Stimulated activated CD8-positive, alpha-beta memory T cell treated with anti-CD3 and anti-CD28 coated beads, Interleukin-7, amount 100 ng/mL, for 1 hour (primary cell): ENCODE results near the gene PTOV1.
A peak's percentile ranks its signal among the peaks of the same experiment; 100 is the strongest.

Experiments
- DNase-seq, 2 donors: peaks; one replicate each; pipeline ENCODE4 v3.0.0-alpha.2; 2020; ENCODE audit warnings: low read depth in 2 of 2

PTOV1 gene

DNA sequence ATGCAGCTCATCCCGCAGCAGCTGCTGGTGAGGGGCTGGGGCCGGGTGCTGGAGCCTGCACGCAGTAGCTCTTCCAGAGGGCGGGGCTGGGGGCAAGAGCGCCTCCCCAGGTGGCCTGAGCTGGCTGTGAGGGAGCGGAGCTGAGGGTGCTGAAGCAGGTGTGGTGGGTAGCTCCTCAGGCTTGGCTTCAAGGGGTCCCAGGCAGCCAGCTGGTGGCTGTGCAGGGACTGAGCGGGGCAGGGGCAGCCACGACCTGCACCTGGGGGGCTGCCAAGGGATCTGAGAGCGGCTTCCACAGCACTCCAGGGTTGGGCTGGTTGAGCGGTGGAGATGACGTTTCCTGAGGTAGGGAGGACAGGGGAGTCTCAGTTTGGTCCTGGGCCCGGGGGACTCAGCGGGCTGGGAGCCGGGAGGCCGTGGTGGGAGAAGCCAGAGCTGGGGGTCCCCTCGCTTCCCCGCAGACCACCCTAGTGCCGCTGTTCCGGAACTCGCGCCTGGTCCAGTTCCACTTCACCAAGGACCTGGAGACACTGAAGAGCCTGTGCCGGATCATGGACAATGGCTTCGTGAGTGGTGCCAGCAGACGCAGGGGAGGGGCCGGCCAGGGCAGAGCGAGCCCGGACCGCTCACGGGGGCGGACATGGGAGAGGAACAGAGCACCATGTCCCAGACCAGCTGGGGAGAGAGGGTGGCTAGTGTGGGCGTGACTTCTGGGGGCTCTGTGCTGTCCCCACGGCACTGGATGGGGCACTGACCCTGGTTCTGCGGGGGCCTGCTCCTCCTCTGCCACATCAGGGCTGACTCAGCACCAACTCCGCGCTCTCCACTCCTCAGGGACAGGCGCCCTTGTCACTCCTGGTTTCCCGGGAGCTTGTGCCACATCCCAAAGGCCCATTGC is 7.4 kb downstream of the PTOV1 start:
- no peak for DNase-seq

DNA sequence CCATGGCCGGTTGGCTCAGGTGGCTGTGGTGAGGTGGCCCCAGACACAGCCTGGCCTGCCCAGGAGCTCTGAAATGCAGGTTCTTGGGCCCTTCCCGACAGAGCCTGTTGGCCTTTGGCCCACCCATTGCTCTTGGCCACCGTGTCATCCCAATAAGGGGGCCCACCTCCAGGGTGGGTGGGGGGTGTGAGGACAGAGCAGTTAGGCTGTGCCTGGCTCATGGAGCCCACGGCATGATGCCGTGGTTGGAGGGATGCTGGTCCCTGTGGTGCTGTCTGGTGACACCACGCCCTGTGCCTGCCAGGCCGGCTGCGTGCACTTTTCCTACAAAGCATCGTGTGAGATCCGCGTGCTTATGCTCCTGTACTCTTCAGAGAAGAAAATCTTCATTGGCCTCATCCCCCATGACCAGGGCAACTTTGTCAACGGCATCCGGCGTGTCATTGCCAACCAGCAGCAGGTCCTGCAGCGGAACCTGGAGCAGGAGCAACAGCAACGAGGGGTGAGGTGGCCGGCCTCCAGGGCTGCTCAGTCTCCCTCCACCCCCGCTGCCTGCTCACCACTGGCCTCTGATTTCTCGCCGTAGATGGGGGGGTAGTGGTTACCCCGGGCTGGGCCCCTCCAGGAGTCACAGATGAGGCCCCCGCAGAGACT is 8.8 kb downstream of the PTOV1 start:
- DNase-seq, result no peak

DNA sequence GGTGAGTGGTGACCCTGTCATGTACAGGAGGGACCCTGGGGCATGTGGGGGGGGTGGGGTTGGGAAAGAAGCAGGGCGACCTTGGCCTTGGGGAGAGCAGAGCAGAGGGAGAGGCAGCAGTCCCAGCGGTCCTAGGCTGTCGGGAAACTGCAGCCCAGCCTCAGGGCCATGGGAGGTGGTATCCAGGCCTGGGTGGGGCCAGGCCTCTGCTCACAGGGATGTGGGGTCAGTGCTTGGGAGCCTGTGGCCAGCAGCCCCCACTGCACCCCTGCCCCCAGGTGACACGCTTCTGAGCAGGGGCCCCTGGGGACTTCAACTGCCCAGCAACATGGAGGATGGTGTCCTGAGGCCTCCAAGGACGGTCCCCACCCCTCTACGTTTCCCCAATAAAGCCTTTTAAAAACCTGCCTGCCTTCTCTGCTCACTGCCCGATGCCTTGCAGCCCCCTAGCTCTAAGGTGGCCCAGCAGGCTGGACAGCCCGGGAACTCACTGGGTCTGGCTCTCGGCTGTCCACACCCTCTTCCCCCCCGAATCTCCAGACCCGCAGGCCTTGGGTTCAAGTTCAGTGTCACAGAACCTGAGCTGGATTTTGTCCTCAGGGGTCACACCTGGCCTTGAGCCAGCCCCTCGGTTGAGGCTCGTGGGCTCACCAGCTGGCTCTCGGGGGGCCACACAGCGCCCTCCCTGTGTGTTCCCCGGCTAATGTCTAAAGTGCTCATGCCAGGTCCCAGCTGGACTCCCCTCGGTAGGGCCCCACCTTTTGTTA is 9.6 kb downstream of the PTOV1 start:
- DNase-seq, result no peak

DNA sequence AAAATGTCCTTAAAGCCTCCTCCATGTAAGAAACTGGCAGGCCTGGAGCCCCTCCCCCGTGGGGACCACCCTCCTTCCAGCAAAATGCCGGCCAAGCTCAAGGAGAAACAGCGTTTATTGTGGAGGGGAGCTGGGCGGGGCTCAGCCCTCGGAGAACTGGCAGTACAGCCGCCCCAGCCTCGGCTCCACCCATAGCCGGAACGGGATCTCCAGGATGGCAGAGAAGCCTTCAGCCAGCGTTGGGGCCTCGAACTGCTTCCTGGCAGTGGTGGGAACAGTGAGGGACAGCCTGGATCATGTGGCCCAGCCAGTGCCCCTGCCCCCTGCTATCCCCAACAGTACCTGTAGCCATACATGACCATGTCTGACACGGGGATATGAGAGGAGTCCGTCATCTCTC is 10.1 kb downstream of the PTOV1 start:
- no peak for DNase-seq

DNA sequence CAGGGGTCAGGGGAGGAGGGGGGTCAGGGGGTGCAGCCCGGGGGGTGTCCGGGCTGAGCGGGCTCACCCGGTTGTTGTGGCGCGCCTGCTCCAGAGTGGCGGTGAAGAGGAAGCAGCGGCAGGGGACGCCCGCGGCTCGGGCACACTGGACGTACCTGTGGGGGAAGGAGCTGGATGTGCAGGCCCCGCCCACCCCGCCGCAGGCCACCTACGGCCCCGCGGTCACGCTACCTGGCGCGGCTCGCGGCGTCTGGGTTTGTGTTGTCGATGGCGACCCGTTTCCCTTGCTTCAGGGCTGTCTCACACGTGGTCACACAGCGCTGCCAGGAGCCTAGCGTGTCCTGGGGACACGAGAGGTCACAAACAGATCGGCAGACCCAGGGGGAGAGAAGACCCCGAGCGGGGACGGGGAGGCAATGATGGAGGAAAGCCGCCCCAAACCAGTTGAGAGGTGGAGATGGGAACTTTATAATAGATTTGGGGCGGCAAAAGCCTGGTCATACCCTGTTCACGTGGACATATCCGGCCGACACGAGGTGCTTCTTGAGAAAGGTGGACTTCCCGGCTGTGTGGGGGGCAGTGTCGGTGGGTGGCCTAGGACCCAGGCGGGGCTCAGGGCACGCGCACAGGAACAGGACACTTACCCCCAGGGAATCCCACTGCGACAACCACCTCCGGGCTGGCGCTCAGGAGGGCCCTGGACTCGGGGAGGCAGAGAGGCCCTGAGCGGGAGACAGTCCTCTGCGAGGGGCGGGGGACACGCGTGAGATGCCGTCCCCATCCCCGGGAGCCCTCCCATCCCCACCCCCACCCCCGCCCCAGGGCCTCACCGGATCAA is 10.8 kb downstream of the PTOV1 start:
- DNase-seq, result no peak

DNA sequence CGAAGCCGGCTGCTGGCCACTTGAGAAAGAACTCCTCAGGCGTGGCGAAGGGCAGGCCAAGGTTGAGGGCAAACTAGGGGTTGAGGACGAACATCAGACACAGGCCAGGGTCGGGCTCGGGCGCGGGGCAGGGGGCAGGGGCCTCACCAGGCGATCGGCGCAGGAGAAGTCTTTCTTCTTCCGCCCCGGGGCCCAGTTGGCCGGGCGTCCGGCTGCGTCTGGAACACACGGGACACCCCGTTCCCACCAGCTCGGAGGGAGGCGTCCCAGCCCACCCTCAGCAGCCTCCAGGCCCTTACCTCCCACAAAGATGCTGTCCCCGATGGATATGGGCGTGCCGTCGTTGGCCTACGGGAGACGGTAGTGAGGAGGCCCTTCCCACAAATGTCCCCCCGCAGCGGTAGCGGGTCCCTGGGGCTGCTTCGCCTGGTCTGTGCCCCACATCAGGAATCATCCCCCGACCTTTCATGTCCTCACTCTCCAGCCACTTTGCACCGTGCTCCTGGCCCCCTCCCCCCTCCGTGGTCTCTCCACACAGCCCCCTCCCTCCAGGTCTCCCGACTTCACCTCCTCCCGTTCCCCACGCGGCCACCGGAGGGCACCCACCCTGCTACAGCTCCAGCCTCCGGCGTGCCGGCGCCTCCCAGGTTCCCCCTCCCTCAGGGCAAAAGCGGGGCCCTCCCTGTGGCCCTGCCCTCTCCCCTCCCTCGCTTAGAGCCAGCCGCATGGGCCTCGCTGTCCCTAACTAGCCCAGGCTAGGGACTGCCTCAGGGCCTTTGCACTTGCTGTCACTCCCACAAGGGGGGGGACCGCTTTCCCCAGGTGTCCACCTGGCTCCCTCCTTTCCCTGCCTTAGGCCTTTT is 11.7 kb downstream of the PTOV1 start:
- no peak for DNase-seq

DNA sequence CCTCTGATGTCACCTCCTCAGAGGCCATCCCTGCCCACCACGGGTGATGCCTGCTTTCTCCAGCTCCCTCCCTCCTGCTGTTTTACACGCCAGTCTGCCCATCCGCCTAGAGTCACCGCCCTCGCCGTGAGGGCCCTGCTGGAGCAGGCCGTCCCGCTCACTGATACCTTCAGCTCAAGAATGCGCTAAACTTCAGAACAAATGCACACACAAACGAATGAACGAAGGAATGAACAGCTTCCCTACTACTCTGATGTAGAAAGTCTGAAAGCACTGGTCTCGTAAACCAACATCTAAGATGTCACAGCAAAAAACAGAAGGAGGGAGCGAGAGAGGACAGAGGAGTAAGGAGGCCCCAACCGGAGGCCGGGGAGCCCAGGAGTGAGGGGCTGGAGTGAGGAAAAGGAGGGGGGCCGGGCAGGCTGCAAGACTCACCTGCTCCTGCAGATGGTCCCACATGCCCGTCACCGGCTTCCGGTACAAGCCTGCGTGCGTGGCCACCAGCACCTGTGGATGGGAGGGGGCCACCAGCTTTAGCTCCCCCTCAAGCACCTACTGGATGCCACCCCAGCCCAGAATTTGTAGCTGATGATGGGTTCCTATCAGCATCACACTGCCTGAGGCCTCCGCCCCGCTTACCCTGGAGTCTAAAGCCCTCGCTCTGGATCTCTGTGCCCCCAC is 12.4 kb downstream of the PTOV1 start:
- DNase-seq, result no peak

DNA sequence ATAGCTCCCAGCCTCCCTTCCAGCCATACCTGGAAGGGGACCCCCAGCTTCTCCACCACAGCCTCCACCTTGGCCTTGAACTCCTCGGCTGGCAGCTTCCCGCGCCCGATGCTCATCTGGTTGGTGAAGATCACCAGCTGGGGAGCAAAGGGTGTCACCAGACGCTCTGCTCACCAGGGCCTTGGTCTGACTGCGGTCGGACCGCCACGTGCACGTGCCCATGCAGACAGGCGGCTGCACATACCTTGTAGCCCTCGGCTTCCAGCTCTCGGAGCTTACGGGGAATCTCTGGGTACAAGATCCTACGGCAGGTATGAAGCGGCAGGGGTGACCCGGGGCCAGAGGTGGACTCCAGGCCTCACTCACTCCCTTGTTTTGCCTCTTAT is 13.0 kb downstream of the PTOV1 start:
- DNase-seq, result no peak

DNA sequence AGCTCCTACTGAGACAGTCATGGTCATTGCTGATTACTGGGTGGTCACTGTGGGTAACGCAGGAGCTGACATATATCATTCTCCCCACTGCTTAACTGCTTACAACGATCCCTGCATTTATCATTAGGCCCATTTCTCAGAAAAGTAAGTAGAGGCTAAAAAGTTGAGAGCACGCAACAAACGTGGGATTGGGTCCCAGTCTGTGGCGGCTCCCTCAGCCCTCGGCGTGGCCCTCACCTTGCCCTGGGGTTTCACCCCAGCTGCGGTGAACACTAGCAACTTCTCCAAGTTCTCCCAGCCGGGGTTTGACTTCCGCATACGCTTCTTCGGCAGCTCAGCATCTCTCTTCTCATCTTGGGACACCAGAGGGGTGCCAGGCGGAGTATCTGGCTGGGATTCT is 13.9 kb downstream of the PTOV1 start:
- DNase-seq, result no peak

DNA sequence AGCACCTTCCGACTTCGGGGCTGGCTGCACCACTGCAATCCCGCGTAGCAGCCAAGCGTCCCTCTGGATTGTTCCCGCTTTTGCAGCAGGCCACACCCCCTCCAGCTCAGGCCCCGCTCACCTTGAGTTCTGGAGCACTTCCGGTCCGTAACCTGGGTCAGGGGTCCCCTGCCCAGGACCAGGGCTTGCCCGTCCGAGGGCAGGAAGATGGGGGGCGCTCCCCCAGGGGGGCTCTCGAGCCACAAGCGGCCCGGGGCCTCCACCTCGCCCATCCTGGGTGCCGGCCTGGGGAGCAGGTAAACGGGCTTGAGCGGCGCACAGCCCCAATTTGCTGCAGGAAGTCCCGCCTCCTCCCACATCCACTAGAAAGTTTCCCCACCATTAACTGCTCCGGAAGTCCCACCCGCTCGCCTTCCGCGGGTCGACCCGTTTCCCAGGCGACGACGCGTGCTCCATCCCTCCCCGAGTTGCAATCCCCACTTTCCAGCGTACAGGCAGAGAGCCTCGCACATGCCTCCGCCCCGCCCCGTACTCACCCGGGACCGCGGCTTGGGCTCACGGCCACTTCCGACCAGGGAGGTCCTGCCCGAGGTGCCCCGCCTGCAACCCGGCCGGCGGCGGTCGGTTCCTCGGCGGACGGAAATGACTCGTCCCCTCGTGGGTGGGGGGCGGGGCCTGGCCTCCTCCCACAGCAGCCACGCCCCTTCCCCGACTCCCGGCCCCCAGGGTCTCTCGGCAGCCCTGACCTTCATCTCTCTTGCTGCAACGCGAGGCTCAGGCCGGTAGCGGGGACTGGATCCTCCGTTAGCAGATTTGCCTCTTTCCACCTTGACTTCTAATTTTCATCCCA is 16.2 kb downstream of the PTOV1 start, which contains the start of gene PNKP:
TSS of gene PNKP (minus strand) at position 644 of the 850 bp plus-strand sequence. CDS start at position 272, 372 bp downstream.
- peak; percentile 68 to 80 for DNase-seq

DNA sequence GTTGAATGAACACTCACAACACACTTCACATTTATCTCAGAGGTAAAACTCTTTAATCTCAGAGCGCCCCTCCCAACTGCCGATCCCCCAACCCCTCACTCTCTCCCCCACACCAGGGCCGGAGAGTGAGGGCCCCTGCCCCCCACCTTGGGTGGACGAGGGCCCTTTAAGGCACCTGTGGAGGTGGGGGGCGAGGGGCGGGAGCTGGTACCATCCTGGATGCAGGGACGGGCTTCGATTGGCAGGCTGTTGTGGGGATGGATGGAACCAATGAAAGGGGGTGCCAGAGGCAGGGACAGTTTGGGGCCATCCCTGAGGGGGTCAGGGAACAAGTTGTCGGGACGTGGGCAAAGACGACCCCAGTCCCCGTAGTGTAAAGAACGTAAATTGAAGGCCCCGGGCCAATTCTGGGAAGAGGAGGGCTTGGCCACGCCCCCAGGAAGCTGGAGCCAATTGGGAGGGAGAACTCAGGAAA is 18.1 kb downstream of the PTOV1 start:
- DNase-seq, result no peak

DNA sequence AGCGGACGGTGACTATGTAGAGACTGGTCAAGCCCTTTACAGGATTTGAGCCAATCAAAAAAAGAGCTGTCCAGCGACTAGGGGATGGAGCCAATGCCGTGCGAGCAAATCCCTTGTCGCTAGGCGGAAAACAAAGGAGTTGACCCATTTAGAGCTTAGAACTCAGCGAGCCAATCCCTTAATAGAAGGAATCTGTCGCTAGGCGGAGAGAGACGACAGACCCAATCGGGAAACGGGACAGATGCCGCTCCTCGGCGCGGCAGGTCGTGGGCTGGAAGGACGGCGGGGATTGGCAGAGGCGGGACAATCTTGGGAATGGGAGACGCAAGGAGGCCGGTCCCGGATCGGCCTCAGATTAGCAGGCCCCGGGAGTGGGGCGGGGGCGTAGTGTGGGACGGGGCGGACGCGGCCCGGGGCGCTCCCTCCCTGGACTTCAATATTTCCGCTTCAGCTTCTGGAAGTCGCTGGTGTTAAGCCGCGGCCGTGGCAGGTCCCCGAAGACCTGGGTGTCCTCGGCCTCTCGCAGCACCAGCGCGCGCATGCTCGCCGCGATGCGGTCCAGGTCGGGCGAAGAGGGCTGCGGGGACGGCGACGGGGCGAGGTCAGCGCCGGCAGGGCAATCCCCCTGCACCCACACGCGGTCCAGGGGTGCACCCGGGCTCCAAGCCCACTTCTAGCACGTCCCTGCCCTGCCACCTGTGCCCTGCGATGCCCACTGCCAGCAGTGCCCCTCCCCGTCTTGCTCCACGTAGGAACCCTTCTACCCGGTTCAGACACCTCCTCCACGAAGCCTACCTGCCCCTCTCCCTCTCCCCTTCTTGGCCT is 18.7 kb downstream of the PTOV1 start:
- peak; percentile 74 to 76 for DNase-seq

DNA sequence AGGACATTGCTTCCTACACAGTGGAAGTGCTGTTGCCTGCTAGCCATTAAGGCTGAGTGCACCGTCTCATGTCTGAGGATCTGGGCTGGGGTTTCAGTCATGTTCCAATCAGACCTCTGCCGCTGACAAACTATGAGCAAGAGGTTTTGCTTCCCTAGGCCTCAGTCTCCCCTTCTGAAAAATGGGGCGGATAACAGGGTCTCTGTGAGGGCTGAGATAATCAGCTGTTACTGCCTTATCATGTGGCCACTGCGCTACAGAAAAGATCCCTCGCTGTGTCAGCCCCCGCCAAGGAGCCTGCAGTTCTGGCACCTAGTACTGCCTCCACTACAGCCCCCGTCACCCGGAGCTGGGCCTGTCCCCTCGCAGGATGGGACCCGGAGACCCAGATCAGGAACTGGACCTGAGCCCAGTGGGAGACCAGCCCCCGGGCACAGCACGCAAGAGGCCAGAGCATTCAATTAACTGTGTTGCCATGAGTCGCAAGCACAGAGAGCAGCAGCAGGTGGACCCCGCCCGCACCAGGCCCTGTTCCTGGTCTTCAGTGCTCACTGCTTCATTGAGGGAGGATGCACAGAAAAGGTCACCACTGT is 19.4 kb downstream of the PTOV1 start:
- DNase-seq, result no peak

DNA sequence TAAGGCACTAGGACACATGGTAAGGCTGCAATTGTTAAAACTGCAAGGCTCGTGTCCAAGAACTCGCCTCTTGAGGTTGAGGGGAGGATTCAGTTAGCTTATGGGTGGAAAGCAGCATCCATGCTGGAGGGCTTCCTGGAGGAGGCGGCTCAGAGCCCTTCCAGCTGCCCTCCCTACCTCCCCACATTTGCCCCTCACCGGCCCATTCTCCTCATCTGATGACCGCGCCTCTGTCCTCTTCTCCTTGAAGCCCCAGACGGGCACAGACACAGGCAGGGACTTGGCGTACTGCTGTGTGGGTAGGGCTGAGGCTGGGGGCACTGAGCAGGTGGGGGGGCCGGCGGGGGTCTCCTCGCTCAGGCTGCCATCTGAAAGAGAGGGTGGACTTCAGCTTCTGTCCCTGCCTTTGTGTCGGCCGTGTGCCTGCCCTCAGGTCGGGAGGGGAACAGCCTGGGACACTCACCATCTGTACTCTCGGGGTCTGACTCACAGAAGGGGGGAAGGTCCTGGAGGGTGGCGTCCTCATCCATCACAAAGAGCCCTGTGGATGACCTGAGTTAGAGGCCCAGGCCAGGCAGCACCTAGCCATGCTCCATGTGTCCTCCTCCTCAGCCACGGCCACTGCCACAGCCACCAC is 20.5 kb downstream of the PTOV1 start:
- DNase-seq, result no peak

DNA sequence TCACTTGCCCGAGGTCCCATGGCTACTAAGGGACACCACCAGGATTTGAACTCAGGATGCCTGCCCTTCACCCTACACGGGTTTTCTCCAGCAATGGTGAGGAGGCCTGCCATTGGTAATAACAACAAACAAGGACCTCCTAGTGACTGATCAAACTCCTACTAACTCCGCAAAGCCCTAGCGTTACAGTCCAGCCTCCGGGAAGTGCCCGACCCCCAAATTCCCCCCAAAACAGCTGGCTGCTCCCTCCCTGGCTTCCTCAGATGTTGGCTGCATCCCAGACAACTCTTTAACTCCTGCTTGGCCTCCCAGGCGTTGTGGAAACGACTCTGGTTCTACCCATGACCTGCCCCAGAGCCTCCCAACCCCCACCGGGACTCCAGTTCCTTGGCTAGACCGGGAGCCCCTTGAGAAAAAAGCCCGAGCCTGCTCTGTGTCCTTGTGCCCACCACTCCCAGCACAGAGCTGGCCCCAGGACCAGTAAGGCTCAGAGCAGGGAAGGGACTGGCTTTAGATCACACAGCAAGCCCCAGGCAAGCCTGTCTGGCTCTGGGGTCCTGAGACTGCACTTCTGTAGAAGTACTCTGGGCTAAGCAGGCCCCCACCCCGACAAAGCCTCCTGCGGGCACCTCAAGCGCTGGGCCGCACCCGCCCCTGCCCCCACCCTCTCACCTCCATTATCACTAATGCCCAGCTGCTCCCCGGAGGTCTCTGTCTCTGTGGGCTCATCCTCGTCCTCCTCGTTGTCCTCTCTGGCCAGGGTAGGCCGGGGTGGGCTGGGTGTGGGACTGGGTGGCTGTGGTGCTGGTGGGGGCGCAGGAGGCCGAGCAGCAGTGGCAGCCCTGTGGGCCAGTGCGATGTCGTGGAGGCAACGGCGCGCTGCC is 21.5 kb downstream of the PTOV1 start:
- DNase-seq, result no peak

DNA sequence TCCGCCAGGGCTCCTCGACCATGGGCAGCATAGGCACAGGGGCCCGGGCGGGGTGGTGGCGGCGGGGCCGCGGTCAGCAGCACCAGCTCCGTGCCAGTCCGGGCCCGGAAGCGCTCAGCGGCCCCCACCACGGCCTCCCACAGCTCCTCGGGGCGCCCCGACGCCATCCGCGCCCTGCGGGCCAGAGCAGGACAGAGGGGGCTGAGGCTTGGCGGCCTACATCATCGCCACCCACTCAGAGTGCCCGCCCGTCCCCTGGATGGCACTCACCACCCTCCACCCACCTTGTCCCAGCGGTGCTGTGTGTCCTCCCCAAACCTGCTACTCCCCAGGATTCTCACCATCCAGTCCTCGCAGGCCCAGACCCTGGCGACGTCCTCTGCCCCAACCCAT is 22.2 kb downstream of the PTOV1 start:
- DNase-seq, result no peak
